ENCODE data around the gene FBXO10. TPM values are rescaled to one million over a fixed set of nuclear protein-coding genes. Genes with fewer than 3 reads are reported as not detected.

Gene FBXO10
- total and polyA plus RNA-seq, 2 of the 8 experiments (the other 6 are each of a cell fraction or from before 2014, with no cell fraction given): 13.1 to 13.9 TPM

DNA sequence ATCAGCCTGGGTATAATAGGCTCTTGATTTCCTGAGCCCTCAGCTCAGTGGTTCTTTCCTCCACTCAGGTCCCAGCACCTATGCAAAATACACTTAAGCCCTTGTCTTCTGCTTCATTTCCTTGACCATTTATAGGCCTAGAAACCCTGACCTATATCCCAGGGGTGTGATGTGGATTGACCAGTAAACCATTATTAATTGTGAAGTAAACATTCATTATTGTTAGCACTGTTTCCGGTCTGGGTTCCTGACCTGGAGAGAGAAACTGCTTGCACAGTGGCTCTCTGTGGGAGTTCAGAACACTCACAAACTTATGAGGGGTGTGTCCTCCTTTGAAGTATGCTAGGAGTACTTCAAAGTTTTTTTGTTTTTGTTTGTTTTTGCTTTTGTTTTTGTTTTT lies 35.8 kb upstream of the FBXO10 start (continued):
- TF ChIP-seq KDM1A (IDR thresholded peaks at IDR 0.05; ENCODE audit: borderline replicate concordance, low read length) (no peak), RXRA (IDR thresholded peaks at IDR 0.05; ENCODE audit: insufficient read depth, low read depth, low read length) (no peak), NRF1 (IDR thresholded peaks at IDR 0.05; ENCODE audit: low read depth, low read length) (no peak)
